ENCODE data around the gene ARPP19.

DNA sequence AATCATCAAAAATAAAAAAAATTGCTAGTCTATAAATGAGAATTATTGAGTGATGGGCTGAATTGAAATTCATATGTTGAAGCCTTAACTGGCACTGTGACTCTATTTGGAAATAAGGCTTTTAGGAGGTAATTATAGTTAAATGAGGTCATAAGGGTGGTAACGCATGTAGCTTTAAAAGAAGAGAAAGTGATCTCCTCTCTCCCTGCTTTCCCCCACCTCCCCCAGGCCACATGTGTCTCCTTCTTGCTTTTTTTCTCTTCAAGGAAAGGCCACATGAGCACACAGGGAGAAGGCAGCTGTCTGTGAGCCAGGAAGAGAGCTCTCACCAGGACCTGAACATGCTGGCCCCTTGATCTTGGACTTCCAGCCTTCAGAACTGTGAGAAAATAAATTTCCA lies 48.2 kb upstream of the ARPP19 start:
- TF ChIP-seq, protein P1, sequence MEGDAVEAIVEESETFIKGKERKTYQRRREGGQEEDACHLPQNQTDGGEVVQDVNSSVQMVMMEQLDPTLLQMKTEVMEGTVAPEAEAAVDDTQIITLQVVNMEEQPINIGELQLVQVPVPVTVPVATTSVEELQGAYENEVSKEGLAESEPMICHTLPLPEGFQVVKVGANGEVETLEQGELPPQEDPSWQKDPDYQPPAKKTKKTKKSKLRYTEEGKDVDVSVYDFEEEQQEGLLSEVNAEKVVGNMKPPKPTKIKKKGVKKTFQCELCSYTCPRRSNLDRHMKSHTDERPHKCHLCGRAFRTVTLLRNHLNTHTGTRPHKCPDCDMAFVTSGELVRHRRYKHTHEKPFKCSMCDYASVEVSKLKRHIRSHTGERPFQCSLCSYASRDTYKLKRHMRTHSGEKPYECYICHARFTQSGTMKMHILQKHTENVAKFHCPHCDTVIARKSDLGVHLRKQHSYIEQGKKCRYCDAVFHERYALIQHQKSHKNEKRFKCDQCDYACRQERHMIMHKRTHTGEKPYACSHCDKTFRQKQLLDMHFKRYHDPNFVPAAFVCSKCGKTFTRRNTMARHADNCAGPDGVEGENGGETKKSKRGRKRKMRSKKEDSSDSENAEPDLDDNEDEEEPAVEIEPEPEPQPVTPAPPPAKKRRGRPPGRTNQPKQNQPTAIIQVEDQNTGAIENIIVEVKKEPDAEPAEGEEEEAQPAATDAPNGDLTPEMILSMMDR (IDR thresholded peaks at IDR 0.05): no peak
- no peak for TF ChIP-seq POLR2A (IDR thresholded peaks at IDR 0.05)

Data from right lobe of liver (tissue), 4 donors.